ENCODE measurements around the gene LRRC75A. TPM values are rescaled to one million over a fixed set of nuclear protein-coding genes. Genes with fewer than 3 reads are reported as not detected.
A peak's percentile ranks its signal among the peaks of the same experiment; 100 is the strongest.
"Not testable (repeated sequence)": the region's sequence is repeated elsewhere in the genome, so short reads cannot be mapped to it uniquely, and the experiment has no call there.

Gene LRRC75A
- 1.2 and 1.4 TPM in 2 replicates for total RNA-seq

GRCh38 chr17:16491703-16492612, at the start of gene LRRC75A:
TSS of gene LRRC75A (minus strand) at chr17:16492193. CDS start at chr17:16491990, 203 bp downstream.
- DNase-seq (ENCODE audit: low read depth in 2 of 2), result peak in 1 of 2 donors; percentile 49

DNA sequence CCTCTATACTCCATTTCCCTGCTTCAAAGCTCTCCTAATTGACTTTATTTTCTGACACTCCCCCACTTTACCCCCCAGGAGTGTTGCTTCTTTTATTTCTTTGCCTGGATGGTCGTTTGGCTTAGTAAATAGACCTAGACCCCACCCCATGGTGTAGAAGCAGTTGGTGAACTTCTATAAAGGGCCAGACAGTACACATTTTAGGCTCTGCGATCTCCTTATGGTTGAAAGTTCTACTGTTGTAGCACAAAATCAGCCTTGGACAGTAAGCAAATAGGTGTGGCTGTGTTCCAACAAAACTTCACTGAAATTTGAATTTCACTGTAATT, 45.1 kb upstream of the LRRC75A start:
- DNase-seq (ENCODE audit: low read depth in 2 of 2), result no peak

DNA sequence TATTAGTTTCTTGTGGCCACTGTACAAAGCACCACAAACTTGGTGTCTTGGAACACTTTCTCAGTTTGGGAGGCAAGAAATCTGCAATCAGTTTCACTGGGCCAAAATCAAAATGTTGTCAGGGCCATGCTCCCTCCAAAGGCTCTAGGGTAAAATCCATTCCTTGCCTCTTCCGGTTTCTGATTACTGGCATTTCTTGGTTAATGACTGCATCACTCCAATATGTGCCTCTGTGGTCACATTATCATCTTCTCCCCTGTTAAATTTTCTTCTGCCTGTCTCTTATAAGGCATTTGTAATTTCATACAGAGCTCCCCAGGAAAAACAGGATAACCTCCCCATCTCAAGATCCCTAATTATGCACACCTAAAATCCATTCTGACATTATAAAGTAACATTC, 42.2 kb upstream of the LRRC75A start:
- DNase-seq (ENCODE audit: low read depth in 2 of 2), result no peak

DNA sequence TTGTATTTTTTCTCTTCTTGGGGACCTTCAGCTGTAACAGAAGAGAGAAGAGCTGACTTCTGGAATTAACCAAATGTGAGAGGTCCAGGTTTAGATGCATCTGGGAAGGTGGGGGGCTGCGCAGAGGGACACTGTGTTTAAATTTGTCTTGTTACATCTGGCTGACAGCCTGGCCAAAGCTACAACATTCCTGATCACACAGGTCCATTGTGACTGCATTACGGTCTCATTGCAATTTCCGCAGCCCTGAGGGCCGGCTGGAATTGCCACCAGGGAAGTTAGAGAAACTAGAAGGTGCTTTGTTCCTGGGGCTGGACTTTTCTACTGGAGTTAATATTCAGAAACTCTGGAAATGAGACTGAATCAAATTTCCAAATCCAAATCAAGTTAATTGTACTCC, 37.9 kb upstream of the LRRC75A start:
- no peak for DNase-seq (ENCODE audit: low read depth in 2 of 2)

GRCh38 chr17:16527298-16527697, 35.3 kb upstream of the LRRC75A start:
- no peak for DNase-seq (ENCODE audit: low read depth in 2 of 2)

- DNase-seq (ENCODE audit: low read depth in 2 of 2), result not testable (repeated sequence)
Measured at GRCh38 chr17:16525556-16525955, 33.6 kb upstream of the LRRC75A start.

GRCh38 chr17:16521070-16521727, 29.2 kb upstream of the LRRC75A start:
- DNase-seq (ENCODE audit: low read depth in 2 of 2), result peak; percentile 82 to 88

GRCh38 chr17:16519021-16519420, 27.0 kb upstream of the LRRC75A start:
- no peak for DNase-seq (ENCODE audit: low read depth in 2 of 2)

- no peak for DNase-seq (ENCODE audit: low read depth in 2 of 2)
Measured at GRCh38 chr17:16517477-16517876, 25.5 kb upstream of the LRRC75A start.

GRCh38 chr17:16516594-16517051, 24.6 kb upstream of the LRRC75A start:
- DNase-seq (ENCODE audit: low read depth in 2 of 2), result peak in 1 of 2 donors; percentile 62

DNA sequence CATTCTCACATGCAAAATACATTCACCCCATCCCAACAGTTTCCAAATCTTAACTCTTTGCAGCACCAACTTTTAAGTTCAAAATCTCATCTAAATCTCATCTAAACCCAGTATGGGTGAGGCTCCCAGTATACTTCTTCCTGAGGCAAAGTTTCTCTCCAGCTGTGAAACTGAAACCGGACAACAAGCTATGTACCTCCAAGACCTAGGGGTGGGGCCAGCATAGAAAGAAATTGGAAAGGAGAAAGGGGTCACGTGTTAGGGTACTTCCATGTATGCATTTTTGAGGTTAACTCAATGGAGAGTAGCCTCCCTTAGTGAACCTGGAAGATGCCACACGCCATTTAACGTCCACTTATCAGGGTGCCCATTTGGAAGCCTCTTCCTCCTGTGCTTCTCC, 23.9 kb upstream of the LRRC75A start:
- DNase-seq (ENCODE audit: low read depth in 2 of 2), result no peak

- no peak for DNase-seq (ENCODE audit: low read depth in 2 of 2)
Measured at GRCh38 chr17:16513873-16514272, 21.9 kb upstream of the LRRC75A start.

GRCh38 chr17:16512011-16512410, 20.0 kb upstream of the LRRC75A start:
- DNase-seq (ENCODE audit: low read depth in 2 of 2), result no peak

- no peak for DNase-seq (ENCODE audit: low read depth in 2 of 2)
Measured at GRCh38 chr17:16511593-16511992, 19.6 kb upstream of the LRRC75A start.

GRCh38 chr17:16507918-16508533, 16.0 kb upstream of the LRRC75A start:
- no peak for DNase-seq (ENCODE audit: low read depth in 2 of 2)

- no peak for DNase-seq (ENCODE audit: low read depth in 2 of 2)
Measured at GRCh38 chr17:16506188-16506587, 14.2 kb upstream of the LRRC75A start.

DNA sequence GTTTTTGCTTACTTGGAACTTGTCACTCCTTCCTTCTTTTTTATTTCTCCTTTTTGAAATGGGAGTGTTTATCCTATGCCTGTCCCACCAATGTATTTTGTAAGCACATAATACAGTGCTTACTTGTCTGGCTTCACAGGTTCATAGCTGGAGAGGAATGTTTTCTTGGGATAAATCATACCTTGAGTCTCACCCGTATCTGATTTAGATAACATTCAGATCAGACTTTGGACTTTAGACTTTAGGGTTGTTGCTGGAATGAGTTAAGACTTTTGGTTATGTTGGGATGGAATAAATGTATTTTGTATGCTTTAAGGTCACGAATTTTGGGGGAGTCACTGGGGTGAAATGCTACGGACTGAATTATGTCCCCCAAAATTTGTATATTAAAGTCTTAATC, 13.0 kb upstream of the LRRC75A start:
- DNase-seq (ENCODE audit: low read depth in 2 of 2), result no peak

GRCh38 chr17:16496820-16497489, 5.0 kb upstream of the LRRC75A start:
- no peak for DNase-seq (ENCODE audit: low read depth in 2 of 2)

GRCh38 chr17:16495980-16496819, 4.2 kb upstream of the LRRC75A start:
- no peak for DNase-seq (ENCODE audit: low read depth in 2 of 2)

- no peak for DNase-seq (ENCODE audit: low read depth in 2 of 2)
Measured at GRCh38 chr17:16495561-16495960, 3.6 kb upstream of the LRRC75A start.

DNA sequence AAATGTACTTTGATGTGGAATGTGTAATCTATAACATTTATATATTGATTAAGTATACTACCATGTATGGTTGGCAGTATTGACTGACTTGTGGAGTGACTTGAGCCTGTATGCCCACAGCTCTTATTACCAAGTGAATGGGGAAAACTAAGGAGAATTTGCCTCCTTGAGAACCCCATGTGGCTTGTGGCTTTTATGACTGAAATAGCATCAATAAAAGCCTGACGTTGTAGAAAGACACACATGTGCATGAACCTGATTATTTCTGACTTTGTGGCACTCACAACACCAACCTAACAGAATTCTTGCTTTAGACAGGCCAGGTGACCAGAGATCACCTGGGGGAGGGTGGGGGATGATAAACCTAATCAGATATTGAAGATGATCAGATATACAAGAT, 2.1 kb upstream of the LRRC75A start:
- DNase-seq (ENCODE audit: low read depth in 2 of 2), result no peak
